Upper lobe of left lung (tissue), 6 donors: ENCODE results near the gene BRF1. TPM values are rescaled to one million over a fixed set of nuclear protein-coding genes. Genes with fewer than 3 reads are reported as not detected.
A peak's percentile ranks its signal among the peaks of the same experiment; 100 is the strongest.

Experiments
- ATAC-seq, 2 donors: fragments of 200-7000 bp; cut with Tn5 transposase; one replicate each; pipeline ENCODE4 v1.9.1; 2022; ENCODE audit warnings: mild to moderate bottlenecking in 2 of 2, moderate library complexity in 2 of 2; ENCODE audit not compliant: low FRiP score in 2 of 2
- DNase-seq, 2 donors: peaks; one replicate each; pipeline ENCODE4 v3.0.0-alpha.2; 2019 to 2020
- H3K27ac ChIP-seq, 4 donors: fragments of 200-600 bp; sonication (generic); one replicate each; pipeline ENCODE4 v1.5.1; 2016 to 2019
- H3K27me3 ChIP-seq, 4 donors: fragments of 200-600 bp; sonication (generic); one replicate each; pipeline ENCODE4 v1.5.1; 2017 to 2019
- H3K36me3 ChIP-seq, 4 donors: fragments of 200-600 bp; sonication (generic); one replicate each; pipeline ENCODE4 v1.5.1; 2016 to 2019
- H3K4me1 ChIP-seq, 4 donors: fragments of 200-600 bp; sonication (generic); one replicate each; pipeline ENCODE4 v1.5.1; 2018 to 2019
- H3K4me3 ChIP-seq, 4 donors: fragments of 200-600 bp; sonication (generic); one replicate each; pipeline ENCODE4 v1.5.1; 2017 to 2019; ENCODE audit warnings: mild to moderate bottlenecking in 2 of 4, moderate library complexity in 1 of 4
- H3K9me3 ChIP-seq, 4 donors: fragments of 200-600 bp; sonication (generic); one replicate each; pipeline ENCODE4 v1.5.1; 2018 to 2019
- CTCF ChIP-seq, 6 experiments: fragments of 450-650 bp in 4 of 6; fragments of 200-600 bp in 2 of 6; sonication (generic) in 2 of 6; IDR thresholded peaks; one replicate each; pipeline ENCODE4 v1.5.1; 2016 to 2019; ENCODE audit warnings: antibody characterized with exemption in 6 of 6
- EP300 ChIP-seq, 4 donors: sonication (generic); formaldehyde crosslinking; IDR thresholded peaks; one replicate each; pipeline ENCODE4 v1.5.1; 2017; ENCODE audit warnings: antibody characterized with exemption in 4 of 4, control low read depth in 2 of 4
- POLR2A ChIP-seq, 4 donors: fragments of 450-650 bp; IDR thresholded peaks; one replicate each; pipeline ENCODE4 v1.5.1; 2016 to 2017; ENCODE audit warnings: antibody characterized with exemption in 4 of 4, mild to moderate bottlenecking in 2 of 4
- POLR2AphosphoS5 ChIP-seq, 2 donors: sonication (generic); formaldehyde crosslinking; IDR thresholded peaks; one replicate each; pipeline ENCODE4 v1.5.1; 2017; ENCODE audit warnings: antibody characterized with exemption in 2 of 2
- WGBS, 2 donors: methylation state at CpG; one replicate each; pipeline ENCODE4 v1.1.5; 2017 to 2018; 5-methylcytosine and 5-hydroxymethylcytosine counted together
- total RNA-seq, 6 donors: library from RNA; depleted of rRNA in 4 of 6; stranded (reverse); fragments of >200 nt in 4 of 6; gene quantifications; one replicate each; pipeline versions ENCODE4 v1.1.0 to v1.2.1, GENCODE V29; 2016 to 2021
- donor health status: DM: no; HTN: no; CAD: no; lungs with moderate emphysema.
- donor health status: DM: no; HTN: yes; CAD: no; lungs with severe emphysema.

BRF1 gene
- total RNA-seq, result 100 to 1,000 TPM in 1 of 6 donors, 10 to 100 TPM in 5; 38.6 to 195 (median 52.7) TPM

GRCh38 chr14:105300542-105301102 is at the start of gene BRF1:
Gene BRF1 (minus strand): TSS chr14:105301001. CDS start chr14:105300629, 372 bp downstream.
- no peaks in the 10 kb centered on the region for H3K27me3 ChIP-seq
- H3K9me3 ChIP-seq, result no peaks in the 10 kb centered on the region
- ATAC-seq (peak; percentile 96 to 98), DNase-seq (peak; percentile 96 to 99)
- H3K4me3 ChIP-seq, result peak within 1 kb of the TSS; percentile 55 to 86 (median 82)
- WGBS, 2 donors, result 3% methylated on average over 8 of the region's 90 CpGs; no CpG with 5 or more reads in 1 of the 2 donors
- peak within 1 kb of the TSS; percentile 89 to 99 (median 93) for H3K27ac ChIP-seq
- TF ChIP-seq POLR2A (IDR thresholded peaks at IDR 0.05) (peak in 3 of 4 donors; percentile 53 to 86 (median 73)), POLR2AphosphoS5 (IDR thresholded peaks at IDR 0.05) (peak in 1 of 2 donors; percentile 81), EP300 (IDR thresholded peaks at IDR 0.05) (no peak), CTCF (IDR thresholded peaks at IDR 0.05) (peak in 2 of 6 experiments; percentile 25 to 28)
- no peaks in the 10 kb centered on the region for H3K36me3 ChIP-seq
- H3K4me1 ChIP-seq, result peaks cover 15 to 34% (median 22%) of the 10 kb centered on the region in 4 donors

- H3K36me3 ChIP-seq, result peaks cover 1 to 17% (median 9%) of the 10 kb centered on the region in 4 donors
- no peak for DNase-seq
- H3K9me3 ChIP-seq, result no peaks in the 10 kb centered on the region
- peaks cover 3 to 7% (median 5%) of the 10 kb centered on the region in 4 donors for H3K4me1 ChIP-seq
- TF ChIP-seq CTCF (IDR thresholded peaks at IDR 0.05) (no peak), POLR2AphosphoS5 (IDR thresholded peaks at IDR 0.05) (no peak), EP300 (IDR thresholded peaks at IDR 0.05) (no peak), POLR2A (IDR thresholded peaks at IDR 0.05) (no peak)
- no peaks in the 10 kb centered on the region for H3K27me3 ChIP-seq
- no peak overlapping the region for H3K27ac ChIP-seq
- H3K4me3 ChIP-seq, result no peak overlapping the region
- 91 to 96% methylated on average over 7 to 11 of the region's 11 CpGs for WGBS, 2 donors
- ATAC-seq, result no peak
Observed at GRCh38 chr14:105349992-105350391, 49.2 kb upstream of the BRF1 start.

- DNase-seq (peak in 1 of 2 donors; percentile 67), ATAC-seq (peak; percentile 9 to 11)
- no peak for TF ChIP-seq POLR2AphosphoS5 (IDR thresholded peaks at IDR 0.05)
- TF ChIP-seq CTCF (IDR thresholded peaks at IDR 0.05), result no peak
- TF ChIP-seq EP300 (IDR thresholded peaks at IDR 0.05), result no peak
- TF ChIP-seq POLR2A (IDR thresholded peaks at IDR 0.05), result no peak
- peaks cover 3 to 7% (median 5%) of the 10 kb centered on the region in 4 donors for H3K4me1 ChIP-seq
- 95 to 98% methylated on average over 7 to 16 of the region's 19 CpGs for WGBS, 2 donors
- no peak overlapping the region for H3K27ac ChIP-seq
- H3K9me3 ChIP-seq, result no peaks in the 10 kb centered on the region
- no peaks in the 10 kb centered on the region for H3K27me3 ChIP-seq
- no peak overlapping the region for H3K4me3 ChIP-seq
- peaks cover 0 to 10% (median 5%) of the 10 kb centered on the region in 4 donors for H3K36me3 ChIP-seq
Observed at GRCh38 chr14:105348945-105349699, 48.3 kb upstream of the BRF1 start.

- WGBS, 2 donors, result 90% methylated on average over 4 to 21 of the region's 26 CpGs
- Histone ChIP-seq H3K27me3 (no peaks in the 10 kb centered on the region), H3K4me1 (peaks cover 3 to 7% (median 5%) of the 10 kb centered on the region in 4 donors), H3K4me3 (no peak overlapping the region), H3K27ac (no peak overlapping the region), H3K9me3 (no peaks in the 10 kb centered on the region), H3K36me3 (peaks cover 0 to 10% (median 2%) of the 10 kb centered on the region in 4 donors)
- DNase-seq, result peak in 1 of 2 donors; percentile 68
- no peak for TF ChIP-seq POLR2AphosphoS5 (IDR thresholded peaks at IDR 0.05)
- no peak for TF ChIP-seq EP300 (IDR thresholded peaks at IDR 0.05)
- TF ChIP-seq CTCF (IDR thresholded peaks at IDR 0.05), result no peak
- no peak for TF ChIP-seq POLR2A (IDR thresholded peaks at IDR 0.05)
- peak; percentile 13 to 35 for ATAC-seq
Observed at GRCh38 chr14:105348169-105348944, 47.6 kb upstream of the BRF1 start.
